K562 (cell line): ENCODE data around the gene NFIC. TPM values are rescaled to one million over a fixed set of nuclear protein-coding genes. Genes with fewer than 3 reads are reported as not detected.

Experiments used
- ATAC-seq: fragments of 200-7000 bp; cut with Tn5 transposase; 3 replicates; pipeline ENCODE4 v1.9.1; 2020; ENCODE audit warnings: moderate library complexity
- Bru-seq: library from RNA; stranded (reverse); fragments of 400-500 nt; gene quantifications from one replicate; lab custom pipeline; 2021; lab: Mats Ljungman, UMichigan
- BruChase-seq, 2 experiments: library from RNA; stranded (reverse); fragments of 400-500 nt; gene quantifications; one replicate each; lab custom pipeline; 2021; lab: Mats Ljungman, UMichigan
- BruUV-seq: library from RNA; stranded (reverse); fragments of 400-500 nt; replicated peaks from 2 replicates; lab custom pipeline; 2021; lab: Mats Ljungman, UMichigan
- CTCF ChIA-PET: fragments of 300-600 bp; formaldehyde crosslinking; extraction: SDS; loops from one replicate; lab custom pipeline; 2021; ENCODE audit warnings: low intra/inter-chr PET ratio; lab: Yijun Ruan, JAX
- POLR2A ChIA-PET: fragments of 300-600, 350-650 bp; sonication (Branson Sonifier 250); formaldehyde crosslinking; extraction: SDS; loops from one replicate; lab custom pipeline; 2021; ENCODE audit warnings: antibody characterized with exemption, inconsistent platforms; lab: Yijun Ruan, JAX
- DNase-seq, 4 experiments: peaks; one replicate each; pipeline versions ENCODE4 v3.0.0 to v3.0.0-alpha.2; 2011 to 2018; ENCODE audit warnings: low spot score in 3 of 4, mixed read lengths in 3 of 4; ENCODE audit errors: extremely low read depth in 1 of 4
- FAIRE-seq: peaks from 2 replicates; lab custom pipeline; 2011; peaks lifted over from hg19 to GRCh38; lab: Jason Lieb, UNC
- H2AFZ ChIP-seq: 2 replicates; pipeline ENCODE4 v1.6.0; 2011; ENCODE audit warnings: low read depth, low read length, control low read depth, inconsistent platforms
- H3K27ac ChIP-seq: fragments of 200-600 bp; 3 replicates; pipeline ENCODE4 v1.8.0; 2011; ENCODE audit warnings: low read depth, mild to moderate bottlenecking, control low read depth, inconsistent platforms, low read length, moderate library complexity, mixed read lengths; ENCODE audit errors: extremely low read depth
- H3K27me3 ChIP-seq, 2 experiments: fragments of 300-600 bp in 1 of 2; 2 replicates in 1 of 2; 3 replicates in 1 of 2; pipeline versions ENCODE4 v1.6.0 to v1.8.0; 2011; ENCODE audit warnings: inconsistent platforms in 2 of 2, low read length in 2 of 2, mild to moderate bottlenecking in 1 of 2, mixed read lengths in 1 of 2, moderate library complexity in 1 of 2; ENCODE audit not compliant: control insufficient read depth in 2 of 2, insufficient read depth in 2 of 2
- H3K36me3 ChIP-seq: fragments of 300-600 bp; 3 replicates; pipeline ENCODE4 v1.8.0; 2011; ENCODE audit warnings: mild to moderate bottlenecking, low read length, inconsistent platforms; ENCODE audit not compliant: control insufficient read depth, insufficient read depth
- H3K4me1 ChIP-seq, 2 experiments: fragments of 200-600 bp in 1 of 2; replicated peaks in 1 of 2; 2 replicates in 1 of 2; 3 replicates in 1 of 2; pipeline versions ENCODE4 v1.5.1 to v1.8.0; 2011; ENCODE audit warnings: inconsistent platforms in 2 of 2, low read length in 2 of 2, mild to moderate bottlenecking in 1 of 2, mixed read lengths in 1 of 2, moderate library complexity in 1 of 2; ENCODE audit not compliant: control insufficient read depth in 2 of 2, insufficient read depth in 2 of 2
- H3K4me2 ChIP-seq: 2 replicates; pipeline ENCODE4 v1.6.1; 2011; ENCODE audit warnings: low read length, control low read depth, inconsistent platforms, mixed read lengths; ENCODE audit not compliant: insufficient read depth
- H3K4me3 ChIP-seq: fragments of 200-600 bp; sonication (generic), shearing (Covaris generic); 2 replicates; pipeline ENCODE4 v1.5.1; 2016; ENCODE audit warnings: control low read depth, inconsistent platforms
- H3K79me2 ChIP-seq: fragments of 200-600 bp; 3 replicates; pipeline ENCODE4 v1.8.0; 2011; ENCODE audit warnings: low read length, inconsistent platforms; ENCODE audit not compliant: control insufficient read depth, insufficient read depth
- H3K9ac ChIP-seq, 2 experiments: 2 replicates each; pipeline versions ENCODE4 v1.6.0 to v1.6.1; 2011; ENCODE audit warnings: low read depth in 2 of 2, low read length in 2 of 2, control low read depth in 1 of 2, inconsistent platforms in 1 of 2, mild to moderate bottlenecking in 1 of 2, mixed read lengths in 1 of 2; ENCODE audit not compliant: insufficient read depth in 1 of 2
- H3K9me1 ChIP-seq: one replicate; pipeline ENCODE4 v1.6.0; 2011; ENCODE audit warnings: inconsistent platforms, mild to moderate bottlenecking, low read length, moderate library complexity; ENCODE audit not compliant: control insufficient read depth, insufficient read depth
- H3K9me3 ChIP-seq: replicated peaks from 2 replicates; pipeline ENCODE4 v1.5.1; 2011; ENCODE audit warnings: low read depth, low read length, inconsistent platforms; ENCODE audit not compliant: control insufficient read depth, insufficient read depth
- H4K20me1 ChIP-seq: replicated peaks from 2 replicates; pipeline ENCODE4 v1.6.1; 2011; ENCODE audit warnings: low read length, inconsistent platforms, mixed read lengths; ENCODE audit not compliant: control insufficient read depth, insufficient read depth
- CEBPB ChIP-seq: fragments of 450-650 bp; IDR thresholded peaks from 2 replicates; pipeline ENCODE4 v1.6.1; 2016; ENCODE audit warnings: missing genetic modification characterization, missing compliant biosample characterization
- DMBX1 ChIP-seq: fragments of 250-450 bp; sonication (Bioruptor Pico); IDR thresholded peaks from 2 replicates; pipeline ENCODE4 v1.8.0; 2022; ENCODE audit warnings: inconsistent platforms, mild to moderate bottlenecking, moderate library complexity, borderline replicate concordance
- HDGF ChIP-seq: fragments of 450-650 bp; IDR thresholded peaks from 2 replicates; pipeline ENCODE4 v1.6.1; 2016
- JUND ChIP-seq, 2 experiments: IDR thresholded peaks; 2 replicates in 1 of 2; 3 replicates in 1 of 2; pipeline ENCODE4 v1.6.1; 2011; ENCODE audit warnings: borderline replicate concordance in 2 of 2, low read depth in 2 of 2, low read length in 2 of 2, improper control_type of control experiment in 1 of 2, missing biosample characterization in 1 of 2, missing genetic modification characterization in 1 of 2, missing genetic modification reagents in 1 of 2
- MECOM ChIP-seq: fragments of 250-450 bp; sonication (Bioruptor Pico); IDR thresholded peaks from 2 replicates; pipeline ENCODE4 v1.8.0; 2022; ENCODE audit warnings: inconsistent platforms
- NCOA1 ChIP-seq: fragments of 450-650 bp; IDR thresholded peaks from 2 replicates; pipeline ENCODE4 v1.6.1; 2016; ENCODE audit warnings: low read depth
- NFIC ChIP-seq: fragments of 450-650 bp; IDR thresholded peaks from 2 replicates; pipeline ENCODE4 v1.6.1; 2017; ENCODE audit warnings: mild to moderate bottlenecking, inconsistent platforms
- POU5F1 ChIP-seq: fragments of 150-350 bp; IDR thresholded peaks from 2 replicates; pipeline ENCODE4 v1.6.1; 2014; ENCODE audit warnings: borderline replicate concordance, low read length, low read depth, mild to moderate bottlenecking; ENCODE audit not compliant: partially characterized antibody
- RBM17 ChIP-seq: fragments of 200-400 bp; formaldehyde crosslinking; IDR thresholded peaks from 2 replicates; pipeline ENCODE4 v1.6.1; 2017; ENCODE audit warnings: low read depth, mild to moderate bottlenecking, low read length, borderline replicate concordance
- SRF ChIP-seq, 2 experiments: fragments of 250-450, 450-650 bp in 1 of 2; sonication (Bioruptor Pico) in 1 of 2; sonication (generic) in 1 of 2; formaldehyde crosslinking; IDR thresholded peaks; 2 replicates each; pipeline versions ENCODE4 v1.5.0 to v1.5.1; 2020 to 2022; ENCODE audit warnings: mild to moderate bottlenecking in 1 of 2, missing genetic modification reagents in 1 of 2
- TGIF2 ChIP-seq: sonication (generic); formaldehyde crosslinking; IDR thresholded peaks from 2 replicates; pipeline ENCODE4 v1.8.1; 2022; ENCODE audit warnings: mild to moderate bottlenecking, missing genetic modification reagents, moderate library complexity
- TSC22D4 ChIP-seq: fragments of 450-650 bp; IDR thresholded peaks from 2 replicates; pipeline ENCODE4 v1.6.1; 2016; ENCODE audit warnings: missing genetic modification characterization, missing biosample characterization, control low read depth
- WHSC1 ChIP-seq: IDR thresholded peaks from one replicate; pipeline ENCODE4 v1.6.1; 2012; ENCODE audit warnings: low read length, control low read depth, inconsistent platforms
- ZNF384 ChIP-seq: IDR thresholded peaks from 2 replicates; pipeline ENCODE4 v1.6.1; 2012; ENCODE audit warnings: low read depth, low read length, improper control_type of control experiment
- WGBS: fragments of 100-300 bp; shearing (Covaris generic); methylation state at CpG from one replicate; pipeline ENCODE4 v1.1.6; 2016; ENCODE audit warnings: low coverage, mixed read lengths; ENCODE audit not compliant: insufficient coverage; ENCODE audit errors: missing lambda C conversion rate; 5-methylcytosine and 5-hydroxymethylcytosine counted together
- in situ Hi-C: fragments of 300-500 bp; cut with MboI; formaldehyde crosslinking; loops from 4 replicates; pipeline ENCODE4 v1.15.0; 2018; ENCODE audit warnings: inconsistent platforms, mixed read lengths
- intact Hi-C: fragments of 100-400 bp; cut with micrococcal nuclease; formaldehyde crosslinking; loops from 2 replicates; pipeline ENCODE4 v1.14.2; 2022
- long read RNA-seq, 3 experiments: library from polyadenylated mRNA in 2 of 3; library from RNA in 1 of 3; unstranded in 2 of 3; stranded (forward) in 1 of 3; transcript quantifications; one replicate each; pipeline ENCODE4 v2.0.0, GENCODE V29; 2019 to 2022
- polyA minus RNA-seq, 3 experiments: library from RNA; depleted of rRNA, polyadenylated mRNA; stranded (reverse); fragments of >200 nt; gene quantifications; 2 replicates each; pipeline ENCODE4 v1.2.3, GENCODE V29; 2011
- polyA plus RNA-seq, 8 experiments: library from polyadenylated mRNA; depleted of rRNA in 4 of 8; stranded (reverse) in 5 of 8; unstranded in 3 of 8; fragments of >200 nt; fragmentation: Nextera tagmentation in 2 of 8; fragmentation: Illumina TruSeq in 1 of 8; extraction: Ambion mirVana in 2 of 8; extraction: Trizol in 1 of 8; gene quantifications; 2 replicates each; pipeline versions ENCODE4 v1.2.1 to v1.2.3, GENCODE V29; 2011 to 2014; ENCODE audit warnings: inconsistent platforms in 1 of 8, missing spikeins in 1 of 8
- total RNA-seq, 7 experiments: library from RNA; depleted of rRNA in 6 of 7; stranded (reverse); fragments of >200 nt in 6 of 7; fragmentation: Illumina TruSeq in 2 of 7; extraction: Trizol in 2 of 7; gene quantifications; 2 replicates each; pipeline versions ENCODE4 v1.2.1 to v1.2.3, GENCODE V29; 2011 to 2021; ENCODE audit warnings: low replicate concordance in 1 of 7
- TF ChIP-seq, protein P1 (sequence below): fragments of 250-450 bp; sonication (Bioruptor Pico); IDR thresholded peaks from 2 replicates; pipeline ENCODE4 v1.5.0; 2021

NFIC gene
- total RNA-seq (2011; cell fraction: chromatin; rRNA removed; ENCODE audit: low replicate concordance): 66.4 and 156 TPM in 2 replicates
- 56.2 and 56.5 TPM in 2 replicates for total RNA-seq (2011; cell fraction: nucleolus; rRNA removed)
- 46.9 and 54.0 TPM in 2 replicates for total RNA-seq (2011; cell fraction: nucleoplasm; rRNA removed)
- 14.1 and 15.7 TPM in 2 replicates for total RNA-seq (2014; rRNA removed)
- 3.0 and 3.7 TPM in 2 replicates for total RNA-seq (2014; rRNA removed; fragmentation: Illumina TruSeq; extraction: Trizol)
- total RNA-seq (2015; rRNA removed; fragmentation: Illumina TruSeq; extraction: Trizol): 6.9 and 8.4 TPM in 2 replicates
- 57.3 and 62.1 TPM in 2 replicates for total RNA-seq (2021)
- 2.0 and 2.9 TPM in 2 replicates for polyA plus RNA-seq (2011; rRNA removed)
- polyA plus RNA-seq (2011; cell fraction: cytosol; rRNA removed): 1.8 and 2.6 TPM in 2 replicates
- 13.2 and 19.2 TPM in 2 replicates for polyA plus RNA-seq (2011; cell fraction: nucleus; rRNA removed)
- 20.3 and 20.4 TPM in 2 replicates for polyA plus RNA-seq (2012)
- polyA plus RNA-seq (2014; fragmentation: Illumina TruSeq; extraction: Trizol): 17.2 and 26.2 TPM in 2 replicates
- polyA plus RNA-seq (2014; fragmentation: Nextera tagmentation; extraction: Ambion mirVana): under 1 TPM; 0.71 to 0.99 TPM
- 14.1 and 15.9 TPM in 2 replicates for polyA plus RNA-seq (2014; rRNA removed)
- polyA minus RNA-seq (2011; rRNA and poly(A)+ RNA removed): 4.0 and 4.7 TPM in 2 replicates
- polyA minus RNA-seq (2011; cell fraction: cytosol; rRNA and poly(A)+ RNA removed): 14.5 and 19.9 TPM in 2 replicates
- polyA minus RNA-seq (2011; cell fraction: nucleus; rRNA and poly(A)+ RNA removed): 16.6 and 19.5 TPM in 2 replicates
- Bru-seq, nascent RNA: percentile 72 among the genes with signal in this experiment
- BruChase-seq, experiment 1, labeled RNA remaining after a 2-hour chase: percentile 71 among the genes with signal in this experiment
- percentile 71 among the genes with signal in this experiment for BruChase-seq, experiment 2, labeled RNA remaining after a 6-hour chase
- long read RNA-seq, experiment 1, transcript NFIC-202 (10 exons, 1,755 nt): major isoform, 5 of 110 reads
- long read RNA-seq, experiment 1, partial matches to known transcripts: 13 of 110 reads
- long read RNA-seq, experiment 1, other reads (novel, unspliced or antisense): 87 of 110 reads
- long read RNA-seq, experiment 2, partial matches to known transcripts: 4 of 22 reads
- long read RNA-seq, experiment 2, other reads (novel, unspliced or antisense): 15 of 22 reads
- long read RNA-seq, experiment 3, full-length matches to known transcripts: 14 of 22 reads
- long read RNA-seq, experiment 3, partial matches to known transcripts: 3 of 22 reads
- long read RNA-seq, experiment 3, other reads (novel, unspliced or antisense): 5 of 22 reads

GRCh38 chr19:3365836-3366752, at the start of gene NFIC:
Gene NFIC, plus strand, starts transcription at chr19:3366583. Its CDS starts 54 bp downstream, at chr19:3366637.
- ChIA-PET CTCF (no interaction called here), POLR2A (interaction anchor here (0.6 to 1.5 kb wide), 7 partner anchors 12 to 852 kb away, joined by 3 to 6 read pairs (median 3); no protein-coding TSS in a partner anchor)
- 0% methylated on average over 18 of the region's 64 CpGs for WGBS
- H2AFZ ChIP-seq: peak within 1 kb of the TSS; percentile 80
- peaks cover 96% of the 10 kb centered on the region for H3K79me2 ChIP-seq
- ATAC-seq: peak; percentile 67
- peak within 1 kb of the TSS; percentile 73 for H3K4me3 ChIP-seq
- intact Hi-C loops (no loop called here), in situ Hi-C loops (no loop called here)
- peak; percentile 78 for FAIRE-seq
- H3K9ac ChIP-seq: peak within 1 kb of the TSS; percentile 83 to 95
- BruUV-seq: no TSS peak
- H3K4me1 ChIP-seq: peaks cover 63 to 84% of the 10 kb centered on the region in 2 experiments
- H3K36me3 ChIP-seq: peaks cover 35% of the 10 kb centered on the region; the same call in 2 of the 3 replicates
- DNase-seq: peak; percentile 80 to 92 (median 85)
- peaks cover 30% of the 10 kb centered on the region for H4K20me1 ChIP-seq
- H3K4me2 ChIP-seq: peak within 1 kb of the TSS; percentile 91
- H3K9me1 ChIP-seq: no peaks in the 10 kb centered on the region
- H3K27me3 ChIP-seq: no peaks in the 10 kb centered on the region
- H3K9me3 ChIP-seq: no peaks in the 10 kb centered on the region
- H3K27ac ChIP-seq: peak within 1 kb of the TSS; percentile 97
- TF ChIP-seq NCOA1: no peak
- peak; percentile 86 for TF ChIP-seq CEBPB (tag)
- no peak for TF ChIP-seq TGIF2 (CRISPR knock-in tag)
- TF ChIP-seq RBM17: no peak
- TF ChIP-seq, protein P1, sequence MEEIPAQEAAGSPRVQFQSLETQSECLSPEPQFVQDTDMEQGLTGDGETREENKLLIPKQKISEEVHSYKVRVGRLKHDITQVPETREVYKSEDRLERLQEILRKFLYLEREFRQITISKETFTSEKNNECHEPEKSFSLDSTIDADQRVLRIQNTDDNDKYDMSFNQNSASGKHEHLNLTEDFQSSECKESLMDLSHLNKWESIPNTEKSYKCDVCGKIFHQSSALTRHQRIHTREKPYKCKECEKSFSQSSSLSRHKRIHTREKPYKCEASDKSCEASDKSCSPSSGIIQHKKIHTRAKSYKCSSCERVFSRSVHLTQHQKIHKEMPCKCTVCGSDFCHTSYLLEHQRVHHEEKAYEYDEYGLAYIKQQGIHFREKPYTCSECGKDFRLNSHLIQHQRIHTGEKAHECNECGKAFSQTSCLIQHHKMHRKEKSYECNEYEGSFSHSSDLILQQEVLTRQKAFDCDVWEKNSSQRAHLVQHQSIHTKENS: no peak
- TF ChIP-seq HDGF: no peak
- no peak for TF ChIP-seq JUND (IDR thresholded peaks at IDR 0.05; ENCODE audit: borderline replicate concordance, low read depth, low read length)
- TF ChIP-seq JUND (tag; IDR thresholded peaks at IDR 0.05; ENCODE audit: borderline replicate concordance, low read depth, low read length): no peak
- no peak for TF ChIP-seq TSC22D4 (tag)
- TF ChIP-seq POU5F1: no peak
- no peak for TF ChIP-seq MECOM (CRISPR knock-in tag)
- TF ChIP-seq NFIC: peak; percentile 54
- no peak for TF ChIP-seq ZNF384
- TF ChIP-seq SRF (CRISPR knock-in tag; IDR thresholded peaks at IDR 0.05): peak in 1 of 2 experiments; percentile 52; a peak in 1 of 4 replicates
- no peak for TF ChIP-seq WHSC1
- TF ChIP-seq DMBX1: no peak
